ENCODE results near the gene LRRC27.
"Not testable (repeated sequence)": the region's sequence is repeated elsewhere in the genome, so short reads cannot be mapped to it uniquely, and the experiment has no call there.

The LRRC27 gene

DNA sequence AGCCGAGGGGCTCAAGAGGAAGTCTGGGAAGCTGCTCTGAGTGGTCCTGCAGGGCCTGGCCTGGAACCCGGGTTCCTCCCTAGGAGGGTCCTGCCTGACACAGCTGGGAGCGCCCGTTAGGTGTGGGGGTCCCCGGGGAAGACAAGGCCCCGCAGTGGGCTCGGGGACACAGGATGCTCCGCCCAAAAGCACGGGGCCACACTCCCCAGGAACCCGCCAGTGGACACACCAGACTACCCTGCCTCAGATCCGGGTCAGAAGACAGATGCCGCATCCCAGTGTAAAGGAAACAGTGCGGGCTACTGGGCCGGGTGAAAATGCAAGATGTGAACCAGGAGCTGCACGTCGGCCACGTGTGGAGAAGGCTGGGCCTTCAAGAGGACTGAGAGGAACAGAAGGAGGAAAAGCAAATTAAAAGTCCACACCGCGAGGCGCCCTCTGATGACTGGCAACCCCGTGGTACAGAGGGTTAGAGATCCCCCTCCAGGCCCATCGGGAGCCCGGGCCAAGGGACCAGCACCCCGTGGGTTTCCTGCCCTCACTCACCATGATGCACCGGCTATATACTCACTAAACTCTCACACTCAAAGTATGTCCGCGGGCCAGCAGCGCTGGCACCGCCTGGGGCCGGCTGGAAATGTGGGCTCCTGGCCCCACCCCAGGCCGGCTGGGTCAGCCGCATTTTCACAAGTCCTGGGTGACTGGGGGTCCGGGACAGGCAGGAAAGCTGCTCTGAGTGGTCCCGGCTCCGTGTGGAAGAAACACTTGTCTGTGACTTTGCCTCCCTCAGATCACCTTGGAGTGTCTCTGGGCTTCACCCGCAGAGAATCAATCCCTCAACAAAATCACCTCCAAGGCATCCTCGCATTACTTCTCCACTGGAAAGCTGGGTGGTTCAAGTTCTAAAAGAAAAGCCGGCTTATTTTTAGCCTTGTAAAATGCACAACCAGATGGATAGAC, 30.3 kb upstream of the LRRC27 start:
- no peak for DNase-seq

DNA sequence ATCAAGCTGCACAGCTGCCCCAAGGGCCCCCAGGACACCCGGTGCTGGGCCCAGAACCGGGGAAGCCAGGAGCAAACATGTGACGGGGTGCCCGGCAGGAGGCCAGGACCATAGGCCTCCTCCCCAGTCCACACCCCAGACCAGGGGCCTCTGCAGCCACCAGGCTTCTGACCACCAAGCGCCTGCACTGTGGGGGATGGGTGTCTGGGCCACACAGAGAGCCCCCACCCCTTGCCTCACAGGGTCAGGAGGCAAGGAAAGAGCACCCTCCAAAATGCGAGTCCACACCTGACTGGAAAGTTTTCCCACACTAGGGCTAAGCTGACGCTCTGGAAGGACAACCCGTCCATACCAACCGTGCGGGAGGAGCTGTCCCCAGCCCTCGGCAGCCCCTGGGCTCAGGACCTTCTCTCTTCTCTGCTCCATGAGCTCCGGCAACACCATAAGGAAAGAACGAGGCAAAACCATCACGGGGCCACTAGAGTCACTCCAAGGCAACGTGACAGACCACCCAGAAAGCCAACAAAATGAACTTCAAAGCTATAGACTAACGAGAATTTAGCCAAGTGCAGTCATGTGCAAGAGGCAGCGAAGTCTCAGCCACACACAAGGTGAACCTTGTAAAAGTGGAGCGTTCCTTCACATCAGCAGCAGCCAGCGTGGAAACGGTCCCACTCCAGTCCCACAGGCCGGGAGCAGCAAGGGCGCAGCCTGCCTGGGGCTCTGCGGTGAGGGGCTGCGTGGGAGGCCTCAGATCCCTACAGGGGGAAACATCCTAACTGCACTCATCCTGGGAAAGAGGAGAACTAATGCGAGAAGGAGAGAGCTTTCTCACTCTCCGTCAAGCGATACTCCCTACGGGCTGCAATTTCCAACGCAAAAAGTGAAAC, 29.3 kb upstream of the LRRC27 start:
- DNase-seq, result no peak

DNA sequence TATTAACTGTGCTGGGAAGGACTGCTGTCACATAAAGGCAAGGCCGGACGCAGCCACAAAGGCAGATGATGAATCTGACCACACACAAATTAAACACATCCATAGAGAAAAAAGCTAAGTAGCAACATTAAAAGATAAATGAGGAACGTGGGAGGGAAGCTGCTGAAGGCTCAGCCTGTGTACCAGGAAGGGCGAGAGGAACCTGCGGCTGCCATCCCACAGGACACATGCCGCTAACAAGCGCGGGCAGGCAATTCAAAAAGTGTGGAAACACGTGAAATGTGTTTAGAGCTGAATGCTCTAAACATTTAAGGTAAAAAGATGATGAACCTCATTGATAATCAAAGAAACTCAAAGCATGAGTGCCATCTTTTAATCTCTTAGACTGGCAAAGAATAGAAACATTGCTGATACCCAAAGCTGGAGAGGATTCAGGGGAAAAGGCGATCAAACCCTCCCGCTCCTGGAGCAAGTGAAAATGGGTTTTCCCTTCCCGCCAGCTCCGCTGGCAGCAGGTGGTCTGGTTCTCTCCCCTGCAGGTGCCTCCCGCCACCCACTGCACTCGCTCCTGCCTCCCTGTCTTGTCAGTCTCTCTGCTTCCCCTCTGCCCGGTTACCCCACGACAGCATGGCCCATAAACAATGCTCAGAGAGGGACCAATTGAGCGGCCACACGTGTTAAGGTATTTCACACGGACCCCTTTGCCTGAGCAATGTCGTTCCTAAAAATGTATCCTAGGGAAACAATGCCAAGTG, 28.5 kb upstream of the LRRC27 start:
- DNase-seq, result no peak

DNA sequence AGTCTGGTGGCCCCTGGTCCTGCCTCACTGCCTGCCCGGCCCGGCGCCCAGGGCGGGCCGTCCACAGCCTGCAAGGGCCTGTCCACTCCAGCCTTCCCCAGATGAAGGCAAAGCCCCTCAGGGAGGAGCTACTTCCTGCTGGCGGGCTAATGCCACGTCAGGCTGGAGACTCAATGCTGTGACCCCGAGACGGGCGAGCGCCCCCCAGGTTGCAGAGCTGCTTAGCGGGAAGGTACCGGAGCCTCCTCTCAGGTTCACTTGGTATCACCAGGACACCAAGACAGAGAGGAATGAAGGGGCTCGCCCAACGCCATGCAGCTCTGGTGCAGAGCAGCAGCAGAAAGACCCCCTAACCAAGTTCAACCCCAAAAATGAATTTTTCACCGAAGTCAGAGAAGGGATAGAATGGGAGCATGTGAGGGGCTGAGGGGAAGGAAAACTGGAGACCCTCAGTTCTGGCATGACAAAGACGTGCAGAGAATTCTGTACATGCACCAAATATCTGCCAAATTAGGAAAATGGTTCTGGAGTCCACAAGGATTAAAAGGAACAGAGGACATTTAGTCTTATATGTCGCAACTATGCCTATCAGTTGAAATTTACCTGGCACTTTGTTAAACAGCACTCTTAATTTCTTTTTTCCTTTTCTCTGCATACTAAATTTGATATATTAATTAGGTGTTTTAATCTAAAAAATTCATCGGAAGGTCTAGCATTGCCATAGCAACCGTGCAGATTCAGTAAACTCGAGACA, 27.1 kb upstream of the LRRC27 start:
- DNase-seq, result no peak

DNA sequence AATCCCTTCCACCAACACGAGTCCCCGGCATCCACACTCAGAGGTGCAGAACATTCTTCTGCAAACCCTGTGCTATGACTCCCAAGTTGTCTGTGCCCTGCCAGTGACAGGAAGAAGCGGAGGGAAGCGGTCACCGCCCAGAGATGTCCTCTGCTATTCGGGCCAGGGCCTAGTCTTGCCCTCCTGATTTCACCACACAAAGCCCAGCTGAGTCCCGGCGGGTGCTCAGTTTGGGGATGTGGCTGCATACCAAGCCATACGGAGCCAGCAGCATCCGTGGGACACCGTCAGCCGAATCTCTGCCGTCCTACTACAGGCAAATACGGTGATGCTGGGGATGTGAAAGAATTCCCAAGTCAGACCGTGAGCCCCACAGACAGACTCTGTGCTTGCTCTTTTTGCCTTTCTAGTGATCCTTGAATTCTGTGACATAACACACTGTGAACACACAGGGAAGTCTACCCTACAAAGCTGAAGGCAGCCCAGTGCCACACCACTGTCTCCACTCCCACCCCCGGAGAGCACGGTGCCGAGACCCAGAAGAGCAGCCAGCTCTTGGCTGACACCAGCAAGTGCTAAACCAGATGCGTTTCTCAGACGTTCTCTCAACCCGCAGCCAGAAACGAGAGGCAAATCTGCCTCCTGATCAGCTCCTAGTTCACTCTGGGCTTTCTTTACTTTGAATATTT, 26.2 kb upstream of the LRRC27 start:
- no peak for DNase-seq

DNA sequence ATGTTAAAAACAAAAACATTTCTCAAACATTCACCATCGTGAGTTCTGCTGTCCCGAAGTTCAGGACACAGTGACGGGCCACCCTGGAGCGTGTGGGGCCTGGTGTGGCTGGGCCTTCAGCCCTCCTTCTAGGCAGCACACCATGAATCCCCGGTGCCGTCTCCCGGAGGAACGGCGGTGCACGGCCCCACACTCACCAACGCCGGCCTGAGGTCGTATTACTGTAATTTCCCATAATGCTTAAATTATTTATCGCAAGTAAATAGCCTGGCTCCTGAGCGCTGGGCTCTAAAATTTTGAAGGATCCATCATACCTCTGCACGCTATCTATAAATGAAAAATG, 25.7 kb upstream of the LRRC27 start:
- DNase-seq, result no peak

DNA sequence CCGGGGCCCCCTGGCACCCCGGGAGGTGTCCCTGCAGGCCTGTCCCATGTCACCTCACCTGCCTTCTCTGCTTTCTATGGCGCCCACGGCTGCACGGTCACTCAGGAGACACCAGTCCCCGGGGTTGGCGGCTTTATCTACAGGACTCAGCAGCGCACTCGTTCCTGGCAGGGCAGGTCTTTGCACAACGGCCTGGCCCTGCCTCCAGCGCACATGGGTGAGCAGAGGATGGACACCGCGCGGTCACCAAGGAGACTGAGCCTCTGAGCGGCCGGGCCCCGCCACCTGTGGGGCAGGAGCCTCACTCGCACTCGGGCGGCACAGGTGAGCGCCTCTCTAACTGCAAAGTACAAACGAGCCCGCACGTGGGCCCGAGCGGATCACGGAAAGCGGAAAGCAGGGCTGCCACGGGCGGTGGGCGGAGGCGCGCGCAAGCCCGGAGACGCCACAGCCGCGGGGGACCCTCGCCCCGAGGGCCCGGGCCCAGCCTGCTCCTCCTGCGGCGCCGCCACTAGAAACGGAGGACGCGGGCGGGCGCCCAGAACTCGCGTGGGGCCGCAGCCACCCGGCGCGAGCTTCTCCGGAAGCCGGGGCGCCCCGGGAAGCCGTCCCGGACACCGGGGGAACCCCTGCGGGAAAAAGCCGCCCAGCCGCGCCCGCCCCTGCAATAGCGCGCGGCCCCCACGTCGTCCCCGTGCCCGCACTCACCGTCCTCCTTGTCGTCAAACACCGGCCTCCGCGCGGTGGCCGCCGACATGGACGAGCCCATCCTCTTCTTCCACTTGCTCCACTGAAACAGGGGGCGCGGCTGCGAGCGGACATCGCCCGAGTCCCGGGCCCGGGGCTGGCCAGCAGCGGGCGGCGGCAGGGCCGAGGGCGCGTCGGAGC, 24.9 kb upstream of the LRRC27 start:
- DNase-seq, result no peak

DNA sequence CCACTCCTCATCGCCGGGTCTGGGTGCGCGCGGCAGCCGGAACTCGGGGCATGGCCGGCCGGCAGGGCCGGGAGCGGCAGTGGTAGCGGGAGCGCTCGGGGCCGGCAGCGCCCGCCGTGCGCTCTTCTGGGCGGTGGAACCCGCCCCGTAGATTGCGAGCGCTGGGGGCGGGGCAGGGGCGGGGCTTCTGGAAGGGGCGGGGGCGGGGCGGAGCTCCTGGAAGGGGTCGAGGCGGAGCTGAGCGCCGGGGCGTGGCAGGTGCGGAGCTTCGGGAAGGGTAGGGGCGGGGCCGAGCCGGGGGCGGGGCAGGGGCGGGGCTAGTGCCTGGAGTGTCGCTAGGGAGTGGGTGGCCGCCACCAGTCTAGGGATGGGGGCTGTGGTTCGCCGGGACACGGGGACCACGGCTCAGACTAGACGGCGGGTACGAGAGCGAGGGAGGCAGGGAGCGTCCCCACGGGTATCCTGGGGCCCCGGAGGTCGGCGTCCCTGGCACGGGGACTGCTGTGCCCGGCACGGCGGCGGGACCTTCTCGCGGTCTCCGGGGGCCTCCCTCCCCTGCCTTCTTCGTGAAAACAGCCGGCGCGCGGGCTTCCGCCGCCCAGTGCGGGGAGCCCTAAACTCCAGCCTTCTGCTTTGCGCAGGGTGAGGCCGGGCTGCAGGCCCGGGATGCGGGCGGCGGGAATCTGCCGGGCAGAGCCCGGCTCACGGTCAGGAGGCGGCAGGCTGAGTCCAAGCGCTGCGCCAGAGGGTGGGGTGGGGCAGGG, 24.0 kb upstream of the LRRC27 start, which contains the start of gene STK32C:
Gene STK32C (minus strand): TSS at position 128 of the 764 bp plus-strand sequence. CDS start 117 bp downstream, at position 11.
- DNase-seq, result peak; percentile 94

DNA sequence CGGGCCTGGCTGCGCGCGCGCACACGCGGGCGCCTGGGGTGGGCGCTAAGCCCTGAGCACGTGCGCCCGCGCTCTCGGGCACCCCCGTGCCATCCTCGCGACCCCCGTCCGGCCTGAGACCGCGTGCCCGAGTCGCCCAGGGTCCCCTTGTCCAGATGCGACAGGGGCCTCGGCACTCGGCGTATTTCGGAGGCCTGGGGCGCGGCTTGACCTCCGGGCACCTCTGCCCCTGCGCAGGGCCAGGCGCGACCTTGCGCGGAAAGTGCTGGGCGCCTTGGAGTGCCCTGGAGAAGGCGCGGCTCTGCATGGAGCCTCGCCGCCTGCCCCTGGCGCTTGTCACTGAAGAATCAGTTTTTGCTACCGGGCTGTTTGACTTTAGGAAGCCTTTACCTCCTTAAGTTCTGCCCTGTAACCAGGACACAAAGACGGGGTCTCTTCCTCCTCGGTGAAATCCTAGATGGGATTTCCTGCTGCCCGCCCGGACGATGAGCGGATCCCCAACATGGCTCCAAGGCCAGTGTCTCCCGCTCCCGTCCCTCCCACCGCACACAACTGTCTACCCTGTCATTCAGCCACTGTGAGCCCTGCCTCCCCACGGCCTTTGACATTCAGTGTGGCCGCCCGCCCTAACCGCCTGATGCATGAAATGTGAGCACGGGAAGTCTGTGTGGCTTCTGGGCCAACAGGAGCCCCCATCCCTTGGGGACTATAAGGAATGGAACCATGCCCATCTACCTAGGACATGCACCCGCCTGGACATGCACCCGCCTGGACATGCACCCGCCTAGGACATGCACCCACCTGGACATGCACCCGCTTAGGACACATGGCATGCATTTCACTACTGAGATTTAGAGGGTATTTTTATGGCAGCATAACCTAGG, 23.2 kb upstream of the LRRC27 start:
- no peak for DNase-seq

DNA sequence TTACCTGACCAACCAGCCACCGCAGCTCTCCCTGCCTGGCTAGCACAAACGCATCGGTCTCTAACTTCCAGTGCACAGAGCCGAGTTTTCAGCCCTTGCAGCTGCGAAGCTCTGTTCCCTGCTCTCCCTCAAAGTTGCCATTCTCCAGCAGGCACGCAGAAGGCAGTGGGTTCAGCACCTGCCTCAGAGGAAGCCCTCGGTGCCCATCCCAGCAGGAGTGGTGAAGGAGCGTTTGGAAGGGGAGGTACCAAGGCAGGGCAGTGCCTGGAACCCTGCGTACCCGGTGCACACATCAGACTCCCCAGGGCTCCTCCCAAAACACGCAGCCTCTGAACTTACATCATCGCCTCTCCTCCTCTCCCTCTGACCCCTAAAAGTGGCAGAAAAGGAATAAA, 22.5 kb upstream of the LRRC27 start:
- DNase-seq, result no peak

DNA sequence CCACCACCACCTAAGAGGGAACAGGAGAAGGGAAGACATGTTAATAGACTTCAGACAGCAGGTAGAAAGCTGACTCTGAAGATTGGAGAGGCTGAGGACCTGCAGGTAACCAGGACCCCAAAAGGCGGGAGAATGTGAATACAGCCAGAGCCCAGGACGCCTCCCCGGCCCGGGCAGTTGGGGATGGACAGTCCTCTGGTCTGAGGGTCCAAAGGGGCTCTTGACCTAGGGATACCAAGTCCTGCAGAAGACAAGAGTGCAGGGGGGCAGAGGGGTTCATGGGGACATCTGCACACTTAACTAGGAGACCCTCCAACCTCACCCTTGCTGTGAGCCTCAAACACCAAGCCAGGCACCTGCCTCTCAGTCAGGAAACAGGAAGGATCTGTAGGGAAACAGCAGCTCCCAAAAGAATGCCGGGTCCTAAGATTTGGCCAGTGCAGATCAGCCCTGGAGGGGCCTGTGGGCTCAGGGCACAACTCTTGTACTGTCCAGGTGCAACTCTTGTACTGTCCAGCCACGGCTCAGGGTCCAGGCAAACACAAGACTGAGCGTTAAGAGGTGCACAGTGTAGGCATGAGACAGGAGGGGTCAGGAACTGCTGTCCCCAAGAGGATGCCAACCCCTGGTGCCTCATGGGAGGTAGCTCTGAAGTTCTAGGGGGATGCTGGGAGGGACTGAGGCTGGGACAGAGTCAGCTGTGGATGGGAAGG, 22.0 kb upstream of the LRRC27 start:
- DNase-seq, result no peak

DNA sequence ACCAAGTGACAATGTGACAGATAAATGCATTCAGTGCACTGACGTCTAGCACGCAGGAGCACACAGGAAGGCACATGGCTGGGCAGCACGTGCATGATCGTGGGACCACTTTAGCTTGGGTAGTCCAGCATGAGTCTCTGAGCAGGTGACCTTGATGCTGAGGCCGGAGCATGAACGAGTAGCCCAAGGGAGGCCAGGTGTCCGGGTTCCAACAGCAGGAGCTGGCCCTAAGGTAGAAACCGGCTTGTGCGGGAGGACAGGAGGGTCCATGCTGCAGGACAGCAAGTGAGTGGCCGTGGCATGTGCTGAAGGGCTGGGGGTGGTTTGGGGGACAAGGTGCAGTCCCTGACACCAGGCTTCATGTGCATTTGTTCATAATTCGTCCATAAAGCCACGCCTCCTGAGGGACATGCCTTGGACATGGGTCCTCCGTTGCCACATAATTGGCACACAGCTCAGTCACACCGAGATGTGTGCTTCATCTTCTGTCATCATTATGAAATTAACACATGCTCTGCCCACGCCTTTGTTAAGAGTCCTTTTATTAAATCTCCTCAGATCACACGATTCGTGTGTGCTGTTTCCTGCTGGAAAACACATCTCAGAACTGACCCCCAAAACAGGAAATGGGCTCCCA, 21.2 kb upstream of the LRRC27 start:
- peak; percentile 68 for DNase-seq

DNA sequence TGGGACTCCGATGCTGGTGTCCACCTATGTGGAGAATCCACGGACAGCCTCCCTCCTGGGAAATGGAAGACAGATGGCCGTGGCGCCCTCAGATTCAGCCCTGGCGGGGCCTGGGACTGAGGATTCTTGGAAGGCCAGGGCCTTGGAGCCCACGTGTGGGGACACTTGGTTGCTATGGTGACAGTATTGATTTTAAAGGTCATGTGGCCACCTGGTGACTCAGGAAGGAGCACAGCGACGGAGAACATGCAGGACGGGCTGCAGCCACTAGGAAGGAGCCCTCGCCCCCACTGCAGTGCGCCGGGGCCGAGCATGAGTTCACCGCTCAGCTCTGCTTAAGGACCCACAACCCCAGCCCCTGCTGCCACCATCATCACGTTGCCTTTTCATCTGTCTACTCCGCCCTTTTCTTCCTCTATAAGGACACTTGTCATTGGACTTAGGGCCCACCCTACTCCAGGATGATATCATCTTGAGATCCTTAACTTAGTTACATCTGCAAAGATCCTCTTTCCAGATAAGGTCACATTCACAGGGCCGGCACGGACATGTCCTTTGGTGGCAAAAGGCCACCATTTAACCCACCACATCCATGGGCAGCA, 20.6 kb upstream of the LRRC27 start:
- no peak for DNase-seq

DNA sequence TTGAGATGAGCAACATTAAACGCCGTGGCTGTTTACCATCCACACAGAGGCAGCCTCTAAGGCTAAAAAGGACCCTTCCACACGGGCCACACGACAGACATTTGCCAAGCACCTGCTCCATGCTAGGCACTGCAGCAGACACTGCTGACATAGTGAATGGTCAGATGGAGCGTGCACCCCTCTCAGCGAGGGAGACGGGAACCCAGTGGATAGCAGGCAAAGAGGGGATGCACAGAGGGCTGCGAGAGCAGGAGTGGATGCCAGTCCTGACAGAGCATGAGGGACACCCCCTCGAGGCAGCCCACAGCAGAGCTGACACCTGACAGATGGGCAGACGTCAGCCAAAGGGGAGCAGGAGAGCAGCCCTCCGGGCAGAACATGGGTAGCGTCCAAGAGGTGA, 18.7 kb upstream of the LRRC27 start:
- DNase-seq, result no peak

DNA sequence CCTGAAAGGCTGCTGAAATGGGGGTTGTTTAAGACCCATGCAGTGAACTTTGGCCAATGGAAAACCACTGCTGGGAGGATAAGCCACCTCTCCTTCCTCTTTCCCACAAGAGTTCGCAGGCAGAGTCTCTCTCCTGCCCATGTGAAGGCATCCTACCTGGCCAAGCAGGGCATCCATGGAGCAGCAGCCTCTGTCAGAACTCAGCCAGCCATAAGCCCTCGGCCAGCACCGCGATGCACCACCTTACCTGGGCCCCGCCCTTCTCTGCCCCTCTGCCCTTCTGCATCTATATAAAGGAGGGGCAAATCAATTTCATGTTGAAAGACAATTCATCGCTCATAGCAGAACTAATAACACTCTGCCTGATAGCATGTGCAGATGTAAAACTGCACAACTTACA, 18.1 kb upstream of the LRRC27 start:
- no peak for DNase-seq

DNA sequence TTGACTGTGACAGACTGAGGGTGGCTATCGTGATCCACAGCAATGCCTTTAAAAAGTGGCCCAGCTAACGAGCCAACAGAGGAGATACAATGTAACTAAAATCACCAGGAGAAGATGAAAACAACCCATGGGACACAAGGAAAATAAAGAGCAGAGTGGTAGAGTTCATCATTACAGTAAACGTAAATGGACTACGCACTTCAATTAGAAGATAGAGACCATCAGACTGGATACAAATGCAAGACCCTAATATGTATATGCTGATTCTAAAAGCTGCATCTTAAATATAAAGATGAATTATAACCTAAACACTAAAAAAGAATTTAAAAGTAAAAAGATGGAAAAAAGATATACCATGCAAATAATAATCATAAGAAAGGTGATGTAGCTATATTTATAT, 17.7 kb upstream of the LRRC27 start:
- no peak for DNase-seq

DNA sequence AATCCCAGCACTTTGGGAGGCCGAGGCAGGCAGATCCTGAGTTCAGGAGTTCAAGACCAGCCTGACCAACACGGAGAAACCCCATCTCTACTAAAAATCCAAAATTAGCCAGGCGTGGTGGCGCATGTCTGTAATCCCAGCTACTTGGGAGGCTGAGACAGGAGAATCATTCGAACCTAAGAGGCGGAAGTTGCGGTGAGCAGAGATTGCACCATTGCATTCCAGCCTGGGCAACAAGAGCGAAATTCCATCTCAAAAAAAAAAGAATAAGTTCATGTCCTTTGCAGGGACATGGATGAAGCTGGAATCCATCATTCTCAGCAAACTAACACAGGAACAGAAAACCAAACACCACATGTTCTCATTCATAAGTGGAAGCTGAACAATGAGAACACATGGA, 17.1 kb upstream of the LRRC27 start:
- DNase-seq, result not testable (repeated sequence)
